SK-N-SH (cell line): ENCODE measurements around the gene INTS11. TPM values are rescaled to one million over a fixed set of nuclear protein-coding genes. Genes with fewer than 3 reads are reported as not detected.

Experiments
- CTCF ChIA-PET: fragments of 300-600, 350-600 bp; formaldehyde crosslinking; extraction: SDS; loops from one replicate; lab custom pipeline; 2021; lab: Yijun Ruan, JAX
- POLR2A ChIA-PET: fragments of 350-600 bp; sonication (Branson Sonifier 250); formaldehyde crosslinking; extraction: SDS; loops from one replicate; lab custom pipeline; 2020; ENCODE audit warnings: antibody characterized with exemption, inconsistent platforms; lab: Yijun Ruan, JAX
- DNase-seq: peaks from one replicate; pipeline ENCODE4 v3.0.0; 2012
- H2AFZ ChIP-seq: fragments of 200-600 bp; sonication (generic); 2 replicates; pipeline ENCODE4 v1.8.1; 2016; ENCODE audit warnings: antibody characterized with exemption, mild to moderate bottlenecking, low read depth
- H3F3A ChIP-seq: fragments of 200-600 bp; sonication (generic); replicated peaks from 2 replicates; pipeline ENCODE3; 2016; ENCODE audit warnings: antibody characterized with exemption, mild to moderate bottlenecking; ENCODE audit not compliant: insufficient read depth
- H3K27ac ChIP-seq, 2 experiments: fragments of 200-500 bp in 1 of 2; fragments of 200-600 bp in 1 of 2; sonication (Bioruptor generic) in 1 of 2; sonication (generic), shearing (Covaris generic) in 1 of 2; 2 replicates each; pipeline versions ENCODE4 v1.5.1 to v1.6.1; 2014 to 2016; ENCODE audit warnings: low read depth in 2 of 2, inconsistent platforms in 1 of 2, low read length in 1 of 2, mild to moderate bottlenecking in 1 of 2, mixed read lengths in 1 of 2
- H3K27me3 ChIP-seq: fragments of 200-600 bp; sonication (generic), shearing (Covaris generic); 2 replicates; pipeline ENCODE4 v1.6.1; 2016; ENCODE audit warnings: mixed run types; ENCODE audit not compliant: insufficient read depth
- H3K36me3 ChIP-seq, 2 experiments: fragments of 200-500 bp in 1 of 2; fragments of 200-600 bp in 1 of 2; sonication (Bioruptor generic) in 1 of 2; sonication (generic) in 1 of 2; replicated peaks in 1 of 2; 2 replicates each; pipeline versions ENCODE3 to v1.5.1; 2014 to 2016; ENCODE audit warnings: low read length in 1 of 2, mild to moderate bottlenecking in 1 of 2; ENCODE audit not compliant: insufficient read depth in 2 of 2, control insufficient read depth in 1 of 2
- H3K4me1 ChIP-seq, 2 experiments: fragments of 200-500 bp in 1 of 2; fragments of 200-600 bp in 1 of 2; sonication (Bioruptor generic) in 1 of 2; sonication (generic), shearing (Covaris generic) in 1 of 2; 2 replicates each; pipeline versions ENCODE4 v1.5.1 to v1.6.1; 2014 to 2016; ENCODE audit warnings: low read depth in 1 of 2, low read length in 1 of 2, mixed run types in 1 of 2; ENCODE audit not compliant: insufficient read depth in 2 of 2, control insufficient read depth in 1 of 2
- H3K4me2 ChIP-seq: fragments of 200-600 bp; sonication (generic), shearing (Covaris generic); 2 replicates; pipeline ENCODE4 v1.6.1; 2017; ENCODE audit warnings: mixed run types
- H3K4me3 ChIP-seq, 2 experiments: fragments of 200-500 bp in 1 of 2; fragments of 200-600 bp in 1 of 2; sonication (Bioruptor generic) in 1 of 2; sonication (generic), shearing (Covaris generic) in 1 of 2; 2 replicates each; pipeline versions ENCODE4 v1.5.1 to v1.8.1; 2014 to 2016; ENCODE audit warnings: low read depth in 2 of 2, inconsistent platforms in 1 of 2, low read length in 1 of 2, mild to moderate bottlenecking in 1 of 2, mixed read lengths in 1 of 2, moderate library complexity in 1 of 2
- H3K79me2 ChIP-seq: fragments of 200-600 bp; sonication (generic); 2 replicates; pipeline ENCODE4 v1.8.1; 2017; ENCODE audit warnings: mild to moderate bottlenecking; ENCODE audit not compliant: insufficient read depth
- H3K9ac ChIP-seq: fragments of 200-600 bp; sonication (generic); 2 replicates; pipeline ENCODE4 v1.6.1; 2017; ENCODE audit warnings: mixed run types
- H3K9me2 ChIP-seq: fragments of 200-600 bp; sonication (generic); 2 replicates; pipeline ENCODE4 v1.6.1; 2017; ENCODE audit warnings: mixed run types
- H3K9me3 ChIP-seq: fragments of 200-600 bp; sonication (generic); 2 replicates; pipeline ENCODE4 v1.6.1; 2017; ENCODE audit warnings: mixed run types, mild to moderate bottlenecking, moderate library complexity
- H4K20me1 ChIP-seq: fragments of 200-600 bp; sonication (generic); 2 replicates; pipeline ENCODE4 v1.6.1; 2017; ENCODE audit warnings: mild to moderate bottlenecking, mixed run types; ENCODE audit not compliant: insufficient read depth
- EZH2phosphoT487 ChIP-seq: fragments of 200-600 bp; sonication (generic); IDR thresholded peaks from 2 replicates; pipeline ENCODE4 v1.6.1; 2017; ENCODE audit warnings: low read depth, mixed run types, mild to moderate bottlenecking, antibody characterized with exemption, moderate library complexity, borderline replicate concordance
- FOXJ3 ChIP-seq: sonication (generic); formaldehyde crosslinking; IDR thresholded peaks from 2 replicates; pipeline ENCODE4 v1.5.1; 2020; ENCODE audit warnings: mild to moderate bottlenecking, missing genetic modification reagents
- IRF3 ChIP-seq: fragments of 150-350 bp; IDR thresholded peaks from 2 replicates; pipeline ENCODE4 v1.6.1; 2016; ENCODE audit warnings: mild to moderate bottlenecking, low read depth, low read length
- JUND ChIP-seq: IDR thresholded peaks from 2 replicates; pipeline ENCODE4 v1.4.0; 2012
- MAX ChIP-seq: IDR thresholded peaks from 2 replicates; pipeline ENCODE4 v1.4.0; 2012; ENCODE audit warnings: low read depth
- NFIC ChIP-seq: IDR thresholded peaks from 2 replicates; pipeline ENCODE4 v1.4.0; 2012; ENCODE audit warnings: borderline replicate concordance
- PBX3 ChIP-seq: IDR thresholded peaks from 2 replicates; pipeline ENCODE4; 2012
- POLR2AphosphoS5 ChIP-seq: IDR thresholded peaks from 2 replicates; pipeline ENCODE4 v1.6.1; 2012; ENCODE audit warnings: low read depth, low read length
- RAD21 ChIP-seq: IDR thresholded peaks from 2 replicates; pipeline ENCODE4 v1.6.1; 2012; ENCODE audit warnings: mild to moderate bottlenecking, low read length
- REST ChIP-seq: IDR thresholded peaks from 2 replicates; pipeline ENCODE4 v1.6.1; 2012; ENCODE audit warnings: mild to moderate bottlenecking, low read depth, low read length, moderate library complexity
- SIN3A ChIP-seq: IDR thresholded peaks from 2 replicates; pipeline ENCODE4 v1.6.1; 2012; ENCODE audit warnings: low read depth, mild to moderate bottlenecking, low read length, moderate library complexity, borderline replicate concordance
- SMC3 ChIP-seq: IDR thresholded peaks from 2 replicates; pipeline ENCODE4 v1.6.1; 2012; ENCODE audit warnings: low read depth, low read length, improper control_type of control experiment
- TAF1 ChIP-seq: IDR thresholded peaks from 2 replicates; pipeline ENCODE4 v1.6.1; 2012; ENCODE audit warnings: low read depth, mild to moderate bottlenecking, low read length, moderate library complexity, borderline replicate concordance
- TEAD4 ChIP-seq: IDR thresholded peaks from 2 replicates; pipeline ENCODE4 v1.4.0; 2012; ENCODE audit warnings: mild to moderate bottlenecking, borderline replicate concordance; ENCODE audit not compliant: insufficient read depth
- YY1 ChIP-seq: IDR thresholded peaks from 2 replicates; pipeline ENCODE4 v1.4.0; 2012; ENCODE audit warnings: low read depth, mild to moderate bottlenecking
- WGBS: methylation state at CpG from one replicate; pipeline ENCODE4 v1.1.6; 2017; ENCODE audit warnings: low lambda C conversion rate; 5-methylcytosine and 5-hydroxymethylcytosine counted together
- polyA plus RNA-seq, 3 experiments: library from polyadenylated mRNA; depleted of rRNA; stranded (reverse); fragments of >200 nt; gene quantifications; 2 replicates each; pipeline ENCODE4 v1.2.3, GENCODE V29; 2012

Gene INTS11
- polyA plus RNA-seq, 1 of the 3 experiments (the other 2 are of a cell fraction): 137 TPM

GRCh38 chr1:1286313-1287261, 37.9 kb downstream of the INTS11 start:
- POLR2A ChIA-PET: interaction anchor here (1.0 kb wide), 1 partner anchor 13 kb away, joined by 3 read pairs; the partner anchor contains the start of gene UBE2J2
- Histone ChIP-seq H3K9me3 (no peaks in the 10 kb centered on the region), H3K4me2 (no peak overlapping the region), H3K9ac (no peak overlapping the region), H3K4me1 (peaks cover 0 to 11% of the 10 kb centered on the region in 2 experiments; a peak in 1 of 4 replicates), H3K9me2 (no peaks in the 10 kb centered on the region), H3K79me2 (no peaks in the 10 kb centered on the region), H3K4me3 (no peak overlapping the region), H3K27me3 (no peaks in the 10 kb centered on the region), H3K27ac (no peak overlapping the region), H3K36me3 (no peaks in the 10 kb centered on the region), H4K20me1 (no peaks in the 10 kb centered on the region), H3F3A (no peaks in the 10 kb centered on the region), H2AFZ (no peak overlapping the region)
- CTCF ChIA-PET: interaction anchor here (0.6 to 2.2 kb wide), 8 partner anchors 8 to 302 kb away, joined by 3 to 6 read pairs (median 4); no protein-coding TSS in a partner anchor
- DNase-seq: no peak
- WGBS: 48% methylated on average over 11 of the region's 50 CpGs
- TF ChIP-seq FOXJ3 (CRISPR knock-in tag) (no peak), SMC3 (no peak), JUND (no peak), SIN3A (no peak), EZH2phosphoT487 (no peak), TAF1 (no peak), NFIC (no peak), REST (no peak), PBX3 (no peak), TEAD4 (no peak), YY1 (no peak), RAD21 (no peak), POLR2AphosphoS5 (no peak), MAX (no peak), IRF3 (no peak)
